HEK293 (cell line): ENCODE results near the gene IFNGR1.

Source experiments
- CTCF ChIA-PET: fragments of 350-600 bp; formaldehyde crosslinking; extraction: SDS; loops from one replicate; lab custom pipeline; 2021; ENCODE audit warnings: antibody characterized with exemption; lab: Yijun Ruan, JAX
- POLR2A ChIA-PET: fragments of 300-600 bp; formaldehyde crosslinking; extraction: SDS; loops from one replicate; lab custom pipeline; 2020; ENCODE audit warnings: antibody characterized with exemption, inconsistent platforms; lab: Yijun Ruan, JAX
- H3K27ac ChIP-seq: fragments of 200-500 bp; sonication (Bioruptor generic); 2 replicates; pipeline ENCODE4 v1.5.1; 2014; ENCODE audit warnings: low read depth, low read length, control low read depth, inconsistent platforms; ENCODE audit errors: extremely low read depth
- H3K36me3 ChIP-seq, 2 experiments: fragments of 200-500 bp in 1 of 2; sonication (Bioruptor generic) in 1 of 2; 1 replicate in 1 of 2; 2 replicates in 1 of 2; pipeline ENCODE4 v1.5.1; 2014 to 2017; ENCODE audit warnings: inconsistent platforms in 2 of 2, low read length in 2 of 2; ENCODE audit not compliant: control insufficient read depth in 2 of 2, insufficient read depth in 1 of 2
- H3K4me1 ChIP-seq: fragments of 200-500 bp; sonication (Bioruptor generic); 2 replicates; pipeline ENCODE4 v1.5.1; 2014; ENCODE audit warnings: mild to moderate bottlenecking, low read length, inconsistent platforms; ENCODE audit not compliant: control insufficient read depth, insufficient read depth
- H3K4me3 ChIP-seq: 2 replicates; pipeline ENCODE4 v1.5.1; 2011; ENCODE audit warnings: low read depth, mild to moderate bottlenecking, control low read depth, low read length, moderate library complexity
- H3K9me3 ChIP-seq: fragments of 200-500 bp; sonication (Bioruptor generic); 2 replicates; pipeline ENCODE4 v1.5.1; 2014; ENCODE audit warnings: low read depth, low read length, inconsistent platforms; ENCODE audit not compliant: control insufficient read depth, insufficient read depth
- HOXA7 ChIP-seq: sonication (generic); formaldehyde crosslinking; IDR thresholded peaks from 2 replicates; pipeline ENCODE4 v1.8.1; 2022; ENCODE audit warnings: missing genetic modification reagents, borderline replicate concordance
- KLF10 ChIP-seq: fragments of 450-650 bp; IDR thresholded peaks from 2 replicates; pipeline ENCODE4 v1.5.1; 2018; ENCODE audit warnings: missing biosample characterization, mild to moderate bottlenecking, missing genetic modification characterization
- SP7 ChIP-seq: fragments of 450-650 bp; formaldehyde crosslinking; IDR thresholded peaks from 2 replicates; pipeline ENCODE4 v1.5.1; 2016; ENCODE audit warnings: missing biosample characterization, missing genetic modification characterization
- TCF7L2 ChIP-seq: IDR thresholded peaks from 2 replicates; pipeline ENCODE4 v1.6.1; 2011; ENCODE audit warnings: low read depth, mild to moderate bottlenecking, inconsistent platforms, low read length, moderate library complexity, borderline replicate concordance
- WT1 ChIP-seq: fragments of 450-650 bp; formaldehyde crosslinking; IDR thresholded peaks from 2 replicates; pipeline ENCODE4 v1.5.1; 2016; ENCODE audit warnings: missing biosample characterization, missing genetic modification characterization
- YY1 ChIP-seq: fragments of 450-650 bp; formaldehyde crosslinking; IDR thresholded peaks from 2 replicates; pipeline ENCODE4 v1.5.1; 2018; ENCODE audit warnings: missing biosample characterization, missing genetic modification characterization
- ZFP37 ChIP-seq: fragments of 450-650 bp; formaldehyde crosslinking; IDR thresholded peaks from 2 replicates; pipeline ENCODE4 v1.5.1; 2016; ENCODE audit warnings: missing biosample characterization, missing genetic modification characterization
- ZNF202 ChIP-seq: fragments of 450-650 bp; formaldehyde crosslinking; IDR thresholded peaks from 2 replicates; pipeline ENCODE4 v1.5.1; 2016; ENCODE audit warnings: missing biosample characterization, missing genetic modification characterization, borderline replicate concordance
- ZNF311 ChIP-seq: fragments of 450-650 bp; formaldehyde crosslinking; IDR thresholded peaks from 2 replicates; pipeline ENCODE4 v1.5.1; 2017; ENCODE audit warnings: missing biosample characterization, missing genetic modification characterization, borderline replicate concordance
- ZNF549 ChIP-seq: fragments of 450-650 bp; IDR thresholded peaks from 2 replicates; pipeline ENCODE4 v1.5.1; 2018; ENCODE audit warnings: missing biosample characterization, missing genetic modification characterization, mild to moderate bottlenecking, inconsistent platforms, moderate library complexity
- ZNF555 ChIP-seq: fragments of 450-650 bp; formaldehyde crosslinking; conservative IDR thresholded peaks from 2 replicates; pipeline ENCODE4 v1.5.1; 2017; ENCODE audit warnings: missing biosample characterization, mild to moderate bottlenecking, missing genetic modification characterization, inconsistent platforms
- TF ChIP-seq, protein P1 (sequence below): fragments of 450-650 bp; formaldehyde crosslinking; IDR thresholded peaks from 2 replicates; pipeline ENCODE4 v1.5.1; 2016; ENCODE audit warnings: missing biosample characterization, missing genetic modification characterization, low read depth
- TF ChIP-seq, protein P2 (sequence below): fragments of 450-650 bp; formaldehyde crosslinking; IDR thresholded peaks from 2 replicates; pipeline ENCODE4 v1.5.1; 2016; ENCODE audit warnings: missing biosample characterization, missing genetic modification characterization
- TF ChIP-seq, protein P3 (sequence below): fragments of 450-650 bp; formaldehyde crosslinking; IDR thresholded peaks from 2 replicates; pipeline ENCODE4 v1.5.1; 2016; ENCODE audit warnings: missing biosample characterization, missing genetic modification characterization, borderline replicate concordance
- TF ChIP-seq, protein P4 (sequence below): fragments of 450-650 bp; formaldehyde crosslinking; IDR thresholded peaks from 2 replicates; pipeline ENCODE4 v1.5.1; 2016; ENCODE audit warnings: missing biosample characterization, missing genetic modification characterization
- TF ChIP-seq, protein P5 (sequence below): IDR thresholded peaks from 2 replicates; pipeline ENCODE4 v1.6.1; 2011; ENCODE audit warnings: mild to moderate bottlenecking, low read depth, low read length, borderline replicate concordance
- TF ChIP-seq, protein P6 (sequence below): fragments of 450-650 bp; formaldehyde crosslinking; conservative IDR thresholded peaks from 2 replicates; pipeline ENCODE4 v1.5.1; 2016; ENCODE audit warnings: low read depth, missing biosample characterization, missing genetic modification characterization

IFNGR1 gene

DNA sequence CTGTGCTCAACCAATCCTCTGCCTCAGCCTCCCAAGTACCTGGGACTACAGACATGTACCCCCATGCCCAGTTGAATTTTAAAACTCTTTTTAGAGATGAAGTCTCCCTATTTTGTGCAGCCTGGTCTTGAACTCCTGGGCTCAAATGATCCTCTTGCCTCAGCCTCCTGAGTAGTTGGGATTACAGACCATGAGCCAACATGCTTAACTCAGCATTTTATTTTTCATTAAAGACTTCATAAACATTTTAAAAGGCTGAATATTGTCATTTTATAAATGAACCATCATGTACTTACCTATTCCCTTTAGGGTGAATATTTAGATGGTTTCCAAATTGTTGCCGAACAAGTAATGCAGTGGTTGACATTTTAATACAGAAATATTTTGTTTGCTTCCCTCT, 16.5 kb upstream of the IFNGR1 start (continued):
- TF ChIP-seq, protein P1, sequence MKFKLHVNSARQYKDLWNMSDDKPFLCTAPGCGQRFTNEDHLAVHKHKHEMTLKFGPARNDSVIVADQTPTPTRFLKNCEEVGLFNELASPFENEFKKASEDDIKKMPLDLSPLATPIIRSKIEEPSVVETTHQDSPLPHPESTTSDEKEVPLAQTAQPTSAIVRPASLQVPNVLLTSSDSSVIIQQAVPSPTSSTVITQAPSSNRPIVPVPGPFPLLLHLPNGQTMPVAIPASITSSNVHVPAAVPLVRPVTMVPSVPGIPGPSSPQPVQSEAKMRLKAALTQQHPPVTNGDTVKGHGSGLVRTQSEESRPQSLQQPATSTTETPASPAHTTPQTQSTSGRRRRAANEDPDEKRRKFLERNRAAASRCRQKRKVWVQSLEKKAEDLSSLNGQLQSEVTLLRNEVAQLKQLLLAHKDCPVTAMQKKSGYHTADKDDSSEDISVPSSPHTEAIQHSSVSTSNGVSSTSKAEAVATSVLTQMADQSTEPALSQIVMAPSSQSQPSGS (tag by site-specific recombination): no peak
- TF ChIP-seq YY1 (tag by site-specific recombination) (no peak), ZFP37 (no peak)
- TF ChIP-seq, protein P2, sequence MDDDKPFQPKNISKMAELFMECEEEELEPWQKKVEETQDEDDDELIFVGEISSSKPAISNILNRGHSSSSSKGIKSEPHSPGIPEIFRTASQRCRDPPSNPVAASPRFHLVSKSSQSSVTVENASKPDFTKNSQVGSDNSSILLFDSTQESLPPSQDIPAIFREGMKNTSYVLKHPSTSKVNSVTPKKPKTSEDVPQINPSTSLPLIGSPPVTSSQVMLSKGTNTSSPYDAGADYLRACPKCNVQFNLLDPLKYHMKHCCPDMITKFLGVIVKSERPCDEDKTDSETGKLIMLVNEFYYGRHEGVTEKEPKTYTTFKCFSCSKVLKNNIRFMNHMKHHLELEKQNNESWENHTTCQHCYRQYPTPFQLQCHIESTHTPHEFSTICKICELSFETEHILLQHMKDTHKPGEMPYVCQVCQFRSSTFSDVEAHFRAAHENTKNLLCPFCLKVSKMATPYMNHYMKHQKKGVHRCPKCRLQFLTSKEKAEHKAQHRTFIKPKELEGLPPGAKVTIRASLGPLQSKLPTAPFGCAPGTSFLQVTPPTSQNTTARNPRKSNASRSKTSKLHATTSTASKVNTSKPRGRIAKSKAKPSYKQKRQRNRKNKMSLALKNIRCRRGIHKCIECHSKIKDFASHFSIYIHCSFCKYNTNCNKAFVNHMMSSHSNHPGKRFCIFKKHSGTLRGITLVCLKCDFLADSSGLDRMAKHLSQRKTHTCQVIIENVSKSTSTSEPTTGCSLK (tag by site-specific recombination): no peak

DNA sequence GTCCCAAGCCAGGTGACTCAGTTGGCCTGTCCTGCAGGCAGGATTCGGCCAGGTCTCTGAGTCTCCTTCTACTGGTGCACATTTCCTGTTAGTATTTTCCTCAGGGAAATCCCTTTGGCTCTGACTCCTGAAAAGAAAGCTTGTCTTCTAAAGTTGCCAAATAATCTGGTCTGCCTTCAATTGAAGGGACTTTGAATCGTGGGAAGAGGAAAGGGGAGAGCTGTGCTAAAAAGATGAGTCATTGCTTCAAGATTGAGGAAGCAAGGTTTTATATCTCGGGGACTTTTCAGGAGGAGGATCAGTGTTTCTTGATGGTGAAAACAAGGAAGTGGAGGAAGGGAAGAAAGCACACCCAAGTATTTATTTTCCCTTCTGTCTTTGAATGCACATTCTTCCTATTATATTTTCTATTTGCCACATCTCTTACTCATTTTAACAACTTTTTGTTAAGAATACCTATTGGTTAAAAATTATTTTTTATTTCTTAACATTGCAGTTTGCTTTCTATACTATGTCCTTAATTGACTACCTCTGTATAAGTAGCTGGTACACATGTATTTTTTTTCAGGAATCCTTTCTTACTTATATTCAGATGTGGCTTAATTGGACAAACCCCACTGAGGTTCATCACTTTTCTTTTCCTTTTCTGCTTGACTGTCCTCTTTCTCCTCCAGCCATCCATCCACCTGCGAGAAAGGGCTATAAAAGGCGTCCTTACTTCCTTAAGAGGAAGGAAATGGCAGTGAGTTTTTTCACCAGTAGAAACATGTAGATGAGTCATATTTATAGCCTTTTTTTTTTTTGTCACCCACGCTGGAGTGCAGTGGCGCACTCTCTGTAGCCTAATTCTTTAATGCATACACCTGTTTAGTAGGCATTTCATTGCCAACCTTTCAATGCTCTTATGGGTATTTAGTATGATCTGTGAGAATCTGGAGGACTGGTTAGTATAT, 15.0 kb upstream of the IFNGR1 start:
- Histone ChIP-seq H3K9me3 (no peaks in the 10 kb centered on the region), H3K4me3 (no peak overlapping the region), H3K4me1 (no peaks in the 10 kb centered on the region), H3K36me3 (no peaks in the 10 kb centered on the region), H3K27ac (no peak overlapping the region)
- no peak for TF ChIP-seq ZNF311
- TF ChIP-seq, protein P3, sequence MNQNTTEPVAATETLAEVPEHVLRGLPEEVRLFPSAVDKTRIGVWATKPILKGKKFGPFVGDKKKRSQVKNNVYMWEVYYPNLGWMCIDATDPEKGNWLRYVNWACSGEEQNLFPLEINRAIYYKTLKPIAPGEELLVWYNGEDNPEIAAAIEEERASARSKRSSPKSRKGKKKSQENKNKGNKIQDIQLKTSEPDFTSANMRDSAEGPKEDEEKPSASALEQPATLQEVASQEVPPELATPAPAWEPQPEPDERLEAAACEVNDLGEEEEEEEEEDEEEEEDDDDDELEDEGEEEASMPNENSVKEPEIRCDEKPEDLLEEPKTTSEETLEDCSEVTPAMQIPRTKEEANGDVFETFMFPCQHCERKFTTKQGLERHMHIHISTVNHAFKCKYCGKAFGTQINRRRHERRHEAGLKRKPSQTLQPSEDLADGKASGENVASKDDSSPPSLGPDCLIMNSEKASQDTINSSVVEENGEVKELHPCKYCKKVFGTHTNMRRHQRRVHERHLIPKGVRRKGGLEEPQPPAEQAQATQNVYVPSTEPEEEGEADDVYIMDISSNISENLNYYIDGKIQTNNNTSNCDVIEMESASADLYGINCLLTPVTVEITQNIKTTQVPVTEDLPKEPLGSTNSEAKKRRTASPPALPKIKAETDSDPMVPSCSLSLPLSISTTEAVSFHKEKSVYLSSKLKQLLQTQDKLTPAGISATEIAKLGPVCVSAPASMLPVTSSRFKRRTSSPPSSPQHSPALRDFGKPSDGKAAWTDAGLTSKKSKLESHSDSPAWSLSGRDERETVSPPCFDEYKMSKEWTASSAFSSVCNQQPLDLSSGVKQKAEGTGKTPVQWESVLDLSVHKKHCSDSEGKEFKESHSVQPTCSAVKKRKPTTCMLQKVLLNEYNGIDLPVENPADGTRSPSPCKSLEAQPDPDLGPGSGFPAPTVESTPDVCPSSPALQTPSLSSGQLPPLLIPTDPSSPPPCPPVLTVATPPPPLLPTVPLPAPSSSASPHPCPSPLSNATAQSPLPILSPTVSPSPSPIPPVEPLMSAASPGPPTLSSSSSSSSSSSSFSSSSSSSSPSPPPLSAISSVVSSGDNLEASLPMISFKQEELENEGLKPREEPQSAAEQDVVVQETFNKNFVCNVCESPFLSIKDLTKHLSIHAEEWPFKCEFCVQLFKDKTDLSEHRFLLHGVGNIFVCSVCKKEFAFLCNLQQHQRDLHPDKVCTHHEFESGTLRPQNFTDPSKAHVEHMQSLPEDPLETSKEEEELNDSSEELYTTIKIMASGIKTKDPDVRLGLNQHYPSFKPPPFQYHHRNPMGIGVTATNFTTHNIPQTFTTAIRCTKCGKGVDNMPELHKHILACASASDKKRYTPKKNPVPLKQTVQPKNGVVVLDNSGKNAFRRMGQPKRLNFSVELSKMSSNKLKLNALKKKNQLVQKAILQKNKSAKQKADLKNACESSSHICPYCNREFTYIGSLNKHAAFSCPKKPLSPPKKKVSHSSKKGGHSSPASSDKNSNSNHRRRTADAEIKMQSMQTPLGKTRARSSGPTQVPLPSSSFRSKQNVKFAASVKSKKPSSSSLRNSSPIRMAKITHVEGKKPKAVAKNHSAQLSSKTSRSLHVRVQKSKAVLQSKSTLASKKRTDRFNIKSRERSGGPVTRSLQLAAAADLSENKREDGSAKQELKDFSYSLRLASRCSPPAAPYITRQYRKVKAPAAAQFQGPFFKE: no peak
- TF ChIP-seq, protein P4, sequence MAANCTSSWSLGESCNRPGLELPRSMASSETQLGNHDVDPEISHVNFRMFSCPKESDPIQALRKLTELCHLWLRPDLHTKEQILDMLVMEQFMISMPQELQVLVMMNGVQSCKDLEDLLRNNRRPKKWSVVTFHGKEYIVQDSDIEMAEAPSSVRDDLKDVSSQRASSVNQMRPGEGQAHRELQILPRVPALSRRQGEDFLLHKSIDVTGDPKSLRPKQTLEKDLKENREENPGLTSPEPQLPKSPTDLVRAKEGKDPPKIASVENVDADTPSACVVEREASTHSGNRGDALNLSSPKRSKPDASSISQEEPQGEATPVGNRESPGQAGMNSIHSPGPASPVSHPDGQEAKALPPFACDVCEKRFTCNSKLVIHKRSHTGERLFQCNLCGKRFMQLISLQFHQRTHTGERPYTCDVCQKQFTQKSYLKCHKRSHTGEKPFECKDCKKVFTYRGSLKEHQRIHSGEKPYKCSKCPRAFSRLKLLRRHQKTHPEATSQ (tag by site-specific recombination): no peak
- TF ChIP-seq, protein P5, sequence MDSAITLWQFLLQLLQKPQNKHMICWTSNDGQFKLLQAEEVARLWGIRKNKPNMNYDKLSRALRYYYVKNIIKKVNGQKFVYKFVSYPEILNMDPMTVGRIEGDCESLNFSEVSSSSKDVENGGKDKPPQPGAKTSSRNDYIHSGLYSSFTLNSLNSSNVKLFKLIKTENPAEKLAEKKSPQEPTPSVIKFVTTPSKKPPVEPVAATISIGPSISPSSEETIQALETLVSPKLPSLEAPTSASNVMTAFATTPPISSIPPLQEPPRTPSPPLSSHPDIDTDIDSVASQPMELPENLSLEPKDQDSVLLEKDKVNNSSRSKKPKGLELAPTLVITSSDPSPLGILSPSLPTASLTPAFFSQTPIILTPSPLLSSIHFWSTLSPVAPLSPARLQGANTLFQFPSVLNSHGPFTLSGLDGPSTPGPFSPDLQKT: no peak
- TF ChIP-seq ZNF555 (tag by site-specific recombination): no peak
- no peak for TF ChIP-seq ZNF549 (tag by site-specific recombination)
- TF ChIP-seq, protein P6, sequence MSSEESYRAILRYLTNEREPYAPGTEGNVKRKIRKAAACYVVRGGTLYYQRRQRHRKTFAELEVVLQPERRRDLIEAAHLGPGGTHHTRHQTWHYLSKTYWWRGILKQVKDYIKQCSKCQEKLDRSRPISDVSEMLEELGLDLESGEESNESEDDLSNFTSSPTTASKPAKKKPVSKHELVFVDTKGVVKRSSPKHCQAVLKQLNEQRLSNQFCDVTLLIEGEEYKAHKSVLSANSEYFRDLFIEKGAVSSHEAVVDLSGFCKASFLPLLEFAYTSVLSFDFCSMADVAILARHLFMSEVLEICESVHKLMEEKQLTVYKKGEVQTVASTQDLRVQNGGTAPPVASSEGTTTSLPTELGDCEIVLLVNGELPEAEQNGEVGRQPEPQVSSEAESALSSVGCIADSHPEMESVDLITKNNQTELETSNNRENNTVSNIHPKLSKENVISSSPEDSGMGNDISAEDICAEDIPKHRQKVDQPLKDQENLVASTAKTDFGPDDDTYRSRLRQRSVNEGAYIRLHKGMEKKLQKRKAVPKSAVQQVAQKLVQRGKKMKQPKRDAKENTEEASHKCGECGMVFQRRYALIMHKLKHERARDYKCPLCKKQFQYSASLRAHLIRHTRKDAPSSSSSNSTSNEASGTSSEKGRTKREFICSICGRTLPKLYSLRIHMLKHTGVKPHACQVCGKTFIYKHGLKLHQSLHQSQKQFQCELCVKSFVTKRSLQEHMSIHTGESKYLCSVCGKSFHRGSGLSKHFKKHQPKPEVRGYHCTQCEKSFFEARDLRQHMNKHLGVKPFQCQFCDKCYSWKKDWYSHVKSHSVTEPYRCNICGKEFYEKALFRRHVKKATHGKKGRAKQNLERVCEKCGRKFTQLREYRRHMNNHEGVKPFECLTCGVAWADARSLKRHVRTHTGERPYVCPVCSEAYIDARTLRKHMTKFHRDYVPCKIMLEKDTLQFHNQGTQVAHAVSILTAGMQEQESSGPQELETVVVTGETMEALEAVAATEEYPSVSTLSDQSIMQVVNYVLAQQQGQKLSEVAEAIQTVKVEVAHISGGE (tag by site-specific recombination): no peak
- TF ChIP-seq TCF7L2: no peak
- TF ChIP-seq WT1 (tag by site-specific recombination): no peak
- no peak for TF ChIP-seq SP7 (tag by site-specific recombination)
- no peak for TF ChIP-seq HOXA7
- no peak for TF ChIP-seq KLF10 (tag by site-specific recombination)
- TF ChIP-seq ZNF202 (tag by site-specific recombination): no peak
- POLR2A ChIA-PET: no interaction called here
- CTCF ChIA-PET: interaction anchor here (0.7 kb wide), 1 partner anchor 79 kb away, joined by 3 read pairs; no protein-coding TSS in a partner anchor
